H1 (cell line): ENCODE results near the gene SRSF9. TPM values are rescaled to one million over a fixed set of nuclear protein-coding genes. Genes with fewer than 3 reads are reported as not detected.

ENCODE experiments used
- CTCF ChIA-PET: fragments of 300-600 bp; sonication (Branson Sonifier 250); formaldehyde crosslinking; loops from one replicate; lab custom pipeline; 2021; ENCODE audit not compliant: partially characterized antibody; lab: Charles Lee
- POLR2A ChIA-PET: fragments of 300-600 bp; sonication (Branson Sonifier 250); formaldehyde crosslinking; loops from one replicate; lab custom pipeline; 2021; ENCODE audit warnings: inconsistent platforms; ENCODE audit not compliant: partially characterized antibody; lab: Charles Lee
- DNase-seq, 2 experiments: peaks; one replicate each; pipeline versions ENCODE4 v3.0.0 to v3.0.0-alpha.2; 2010 to 2022; ENCODE audit warnings: low spot score in 2 of 2, low read depth in 1 of 2, mixed read lengths in 1 of 2
- FAIRE-seq: peaks from 2 replicates; lab custom pipeline; 2011; peaks lifted over from hg19 to GRCh38; lab: Jason Lieb, UNC
- H2AFZ ChIP-seq: 2 replicates; pipeline ENCODE4 v1.8.1; 2012; ENCODE audit warnings: low read length, inconsistent platforms
- H2AK5ac ChIP-seq: 2 replicates; pipeline ENCODE4 v1.6.1; 2013; ENCODE audit warnings: low read depth, low read length
- H2BK120ac ChIP-seq: replicated peaks from 2 replicates; pipeline ENCODE3; 2013; ENCODE audit warnings: low read depth, low read length, inconsistent platforms
- H2BK12ac ChIP-seq: 2 replicates; pipeline ENCODE4 v1.6.1; 2013; ENCODE audit warnings: low read depth, low read length
- H2BK15ac ChIP-seq: 2 replicates; pipeline ENCODE4 v1.6.1; 2013; ENCODE audit warnings: low read length
- H2BK20ac ChIP-seq: 2 replicates; pipeline ENCODE4 v1.6.1; 2013; ENCODE audit warnings: low read length
- H2BK5ac ChIP-seq: 2 replicates; pipeline ENCODE4 v1.6.1; 2013; ENCODE audit warnings: low read depth, low read length
- H3K14ac ChIP-seq: 2 replicates; pipeline ENCODE4 v1.6.1; 2013; ENCODE audit warnings: inconsistent platforms; ENCODE audit not compliant: insufficient read length
- H3K18ac ChIP-seq: 2 replicates; pipeline ENCODE4 v1.6.1; 2013; ENCODE audit warnings: low read length; ENCODE audit errors: extremely low read depth
- H3K23ac ChIP-seq: 2 replicates; pipeline ENCODE4 v1.6.1; 2013; ENCODE audit warnings: inconsistent platforms; ENCODE audit not compliant: insufficient read length
- H3K23me2 ChIP-seq: 2 replicates; pipeline ENCODE4 v1.6.1; 2013; ENCODE audit warnings: low read depth, low read length
- H3K27ac ChIP-seq: 2 replicates; pipeline ENCODE4 v1.6.1; 2011; ENCODE audit warnings: low read depth, low read length, inconsistent platforms
- H3K27me3 ChIP-seq, 4 experiments: replicated peaks in 1 of 4; 1 replicate in 1 of 4; 2 replicates in 3 of 4; pipeline versions ENCODE4 v1.6.1 to v1.8.1; 2011 to 2013; ENCODE audit warnings: low read length in 3 of 4, mild to moderate bottlenecking in 3 of 4, inconsistent platforms in 2 of 4, mixed read lengths in 2 of 4, moderate library complexity in 1 of 4; ENCODE audit not compliant: control insufficient read depth in 3 of 4, insufficient read depth in 3 of 4; ENCODE audit errors: extremely low read depth in 1 of 4
- H3K36me3 ChIP-seq, 4 experiments: 2 replicates each; pipeline versions ENCODE4 v1.6.1 to v1.8.1; 2011 to 2013; ENCODE audit warnings: mild to moderate bottlenecking in 4 of 4, low read length in 3 of 4, moderate library complexity in 2 of 4, control low read depth in 1 of 4, inconsistent platforms in 1 of 4; ENCODE audit not compliant: insufficient read depth in 4 of 4, control insufficient read depth in 2 of 4
- H3K4ac ChIP-seq: replicated peaks from 2 replicates; pipeline ENCODE3; 2013; ENCODE audit warnings: low read length, low read depth, mixed read lengths, inconsistent platforms; ENCODE audit not compliant: insufficient read length
- H3K4me1 ChIP-seq, 4 experiments: replicated peaks in 1 of 4; 1 replicate in 1 of 4; 2 replicates in 3 of 4; pipeline versions ENCODE4 v1.6.1 to v1.8.1; 2011 to 2013; ENCODE audit warnings: low read length in 3 of 4, inconsistent platforms in 2 of 4, mixed read lengths in 1 of 4; ENCODE audit not compliant: insufficient read depth in 4 of 4, control insufficient read depth in 3 of 4
- H3K4me2 ChIP-seq, 2 experiments: 2 replicates each; pipeline versions ENCODE4 v1.6.1 to v1.8.1; 2011 to 2013; ENCODE audit warnings: low read depth in 2 of 2, low read length in 2 of 2, control low read depth in 1 of 2, inconsistent platforms in 1 of 2, mild to moderate bottlenecking in 1 of 2; ENCODE audit not compliant: insufficient read depth in 1 of 2
- H3K4me3 ChIP-seq, 4 experiments: fragments of 200-600, 300-600 bp in 1 of 4; sonication (generic), shearing (Covaris generic), sonication (Bioruptor Twin) in 1 of 4; 2 replicates each; pipeline versions ENCODE4 v1.5.1 to v1.8.1; 2011 to 2016; ENCODE audit warnings: low read length in 4 of 4, low read depth in 3 of 4, control low read depth in 2 of 4, inconsistent platforms in 2 of 4, mild to moderate bottlenecking in 2 of 4, mixed read lengths in 1 of 4, moderate library complexity in 1 of 4; ENCODE audit not compliant: insufficient read depth in 2 of 4; ENCODE audit errors: extremely low read depth in 1 of 4
- H3K56ac ChIP-seq: replicated peaks from 2 replicates; pipeline ENCODE3; 2013; ENCODE audit warnings: low read depth, mild to moderate bottlenecking, mixed read lengths, low read length, inconsistent platforms; ENCODE audit not compliant: insufficient read length
- H3K79me1 ChIP-seq: 2 replicates; pipeline ENCODE4 v1.6.1; 2013; ENCODE audit warnings: low read depth, low read length, control low read depth
- H3K79me2 ChIP-seq, 2 experiments: 2 replicates each; pipeline versions ENCODE4 v1.6.1 to v1.8.1; 2012 to 2013; ENCODE audit warnings: low read length in 2 of 2, mild to moderate bottlenecking in 2 of 2, inconsistent platforms in 1 of 2; ENCODE audit not compliant: insufficient read depth in 2 of 2, control insufficient read depth in 1 of 2
- H3K9ac ChIP-seq, 4 experiments: replicated peaks in 1 of 4; 1 replicate in 1 of 4; 2 replicates in 3 of 4; pipeline versions ENCODE4 v1.6.1 to v1.8.1; 2011 to 2013; ENCODE audit warnings: low read depth in 3 of 4, low read length in 3 of 4, control low read depth in 2 of 4, mild to moderate bottlenecking in 2 of 4, moderate library complexity in 2 of 4, inconsistent platforms in 1 of 4; ENCODE audit errors: extremely low read depth in 1 of 4
- H3K9me3 ChIP-seq, 2 experiments: 2 replicates each; pipeline versions ENCODE4 v1.6.1 to v1.8.1; 2012 to 2013; ENCODE audit warnings: mild to moderate bottlenecking in 2 of 2, moderate library complexity in 2 of 2, control low read depth in 1 of 2, inconsistent platforms in 1 of 2, low read depth in 1 of 2, low read length in 1 of 2, mixed read lengths in 1 of 2; ENCODE audit not compliant: insufficient read depth in 2 of 2
- H4K20me1 ChIP-seq, 2 experiments: replicated peaks in 1 of 2; 2 replicates each; pipeline versions ENCODE3 to v1.8.1; 2011 to 2013; ENCODE audit warnings: inconsistent platforms in 2 of 2, low read length in 2 of 2, mild to moderate bottlenecking in 1 of 2; ENCODE audit not compliant: insufficient read depth in 2 of 2, control insufficient read depth in 1 of 2
- H4K5ac ChIP-seq: 2 replicates; pipeline ENCODE4 v1.6.1; 2013; ENCODE audit warnings: low read length, low read depth, mixed read lengths, inconsistent platforms; ENCODE audit not compliant: insufficient read length
- H4K8ac ChIP-seq: 2 replicates; pipeline ENCODE4 v1.8.0; 2013; ENCODE audit warnings: mild to moderate bottlenecking, moderate library complexity, low read length, inconsistent platforms; ENCODE audit not compliant: insufficient read depth; ENCODE audit errors: extremely low read depth
- H4K91ac ChIP-seq: replicated peaks from 2 replicates; pipeline ENCODE3; 2013; ENCODE audit warnings: low read length, mixed read lengths, inconsistent platforms; ENCODE audit not compliant: insufficient read length
- CEBPB ChIP-seq: IDR thresholded peaks from 2 replicates; pipeline ENCODE4 v1.6.1; 2012; ENCODE audit warnings: low read depth, low read length
- CHD1 ChIP-seq: IDR thresholded peaks from 2 replicates; pipeline ENCODE4 v1.6.1; 2012; ENCODE audit warnings: low read depth, low read length, improper control_type of control experiment
- CREB1 ChIP-seq: IDR thresholded peaks from 2 replicates; pipeline ENCODE4 v1.6.1; 2012; ENCODE audit warnings: inconsistent platforms
- EP300 ChIP-seq, 2 experiments: IDR thresholded peaks; 1 replicate in 1 of 2; 2 replicates in 1 of 2; pipeline ENCODE4 v1.6.1; 2011 to 2012; ENCODE audit warnings: low read depth in 2 of 2, low read length in 2 of 2, mild to moderate bottlenecking in 2 of 2, borderline replicate concordance in 1 of 2, inconsistent platforms in 1 of 2, moderate library complexity in 1 of 2
- FOSL1 ChIP-seq: IDR thresholded peaks from 2 replicates; pipeline ENCODE4 v1.6.1; 2011; ENCODE audit warnings: mild to moderate bottlenecking, low read depth, low read length, moderate library complexity; ENCODE audit not compliant: insufficient read depth
- GTF2F1 ChIP-seq: IDR thresholded peaks from 2 replicates; pipeline ENCODE4 v1.6.1; 2012; ENCODE audit warnings: low read depth, low read length, improper control_type of control experiment, borderline replicate concordance
- KDM5A ChIP-seq: fragments of 200-600 bp; IDR thresholded peaks from 2 replicates; pipeline ENCODE4 v1.7.1; 2012; ENCODE audit warnings: mild to moderate bottlenecking, low read length, inconsistent platforms, mixed read lengths
- PHF8 ChIP-seq: fragments of 200-600 bp; sonication (generic); conservative IDR thresholded peaks from 2 replicates; pipeline ENCODE4 v1.7.1; 2012; ENCODE audit warnings: low read depth, mild to moderate bottlenecking, inconsistent platforms, low read length, moderate library complexity
- POLR2A ChIP-seq, 2 experiments: IDR thresholded peaks; 1 replicate in 1 of 2; 2 replicates in 1 of 2; pipeline ENCODE4 v1.6.1; 2011; ENCODE audit warnings: low read depth in 2 of 2, low read length in 2 of 2, mild to moderate bottlenecking in 2 of 2; ENCODE audit errors: control extremely low read depth in 1 of 2
- POLR2AphosphoS5 ChIP-seq: IDR thresholded peaks from 2 replicates; pipeline ENCODE4 v1.6.1; 2011; ENCODE audit warnings: low read depth, low read length
- SIX5 ChIP-seq: IDR thresholded peaks from 2 replicates; pipeline ENCODE4 v1.6.1; 2011; ENCODE audit warnings: mild to moderate bottlenecking, low read depth, low read length
- TAF1 ChIP-seq: IDR thresholded peaks from 2 replicates; pipeline ENCODE4 v1.6.1; 2011; ENCODE audit warnings: mild to moderate bottlenecking, low read depth, low read length
- ZNF274 ChIP-seq: IDR thresholded peaks from 2 replicates; pipeline ENCODE4 v1.7.0; 2012; ENCODE audit warnings: low read length, borderline replicate concordance; ENCODE audit errors: extremely low read depth
- WGBS, 2 experiments: shearing (Covaris generic) in 1 of 2; methylation state at CpG; one replicate each; pipeline versions ENCODE4 v1.1.6 to v1.1.7; 2013 to 2015; ENCODE audit warnings: low lambda C conversion rate in 2 of 2, mixed read lengths in 2 of 2, inconsistent platforms in 1 of 2, low coverage in 1 of 2, missing lambda C conversion rate in 1 of 2; ENCODE audit not compliant: insufficient replicate concordance in 2 of 2, insufficient coverage in 1 of 2, insufficient read length in 1 of 2; ENCODE audit errors: extremely low coverage in 1 of 2, missing lambda C conversion rate in 1 of 2; 5-methylcytosine and 5-hydroxymethylcytosine counted together
- polyA plus RNA-seq, 7 experiments: library from polyadenylated mRNA; depleted of rRNA in 3 of 7; stranded (reverse) in 5 of 7; unstranded in 2 of 7; fragments of >200 nt in 5 of 7; fragments of 200-250 nt in 2 of 7; gene quantifications; 1 replicate in 5 of 7; 2 replicates in 1 of 7; 4 replicates in 1 of 7; pipeline versions ENCODE4 v1.2.1 to v1.2.3, GENCODE V29; 2011 to 2013; ENCODE audit warnings: missing spikeins in 2 of 7, mixed read lengths in 2 of 7
- total RNA-seq: library from RNA; stranded (reverse); fragmentation: NEBNext Ultra II Directional; extraction: Animal tissue kit (Norgen Biotek cat#: 25700); gene quantifications from 2 replicates; pipeline ENCODE4 v1.2.1, GENCODE V29; 2021
- TF ChIP-seq, protein P1 (sequence below): IDR thresholded peaks from 2 replicates; pipeline ENCODE4 v1.6.1; 2012; ENCODE audit warnings: inconsistent platforms

SRSF9 gene
- total and polyA plus RNA-seq, 2 of the 8 experiments (the other 6 are each of a cell fraction or from before 2014, with no cell fraction given) = 172 to 304 TPM

GRCh38 chr12:120498870-120499515, 29.4 kb upstream of the SRSF9 start:
- 86% methylated on average over 3 of the region's 3 CpGs; no CpG with 5 or more reads in 1 of the 2 experiments for WGBS, 2 experiments
- H2BK120ac ChIP-seq = no peak overlapping the region
- no peak overlapping the region for H3K4ac ChIP-seq
- DNase-seq (no peak), FAIRE-seq (no peak)
- no peak overlapping the region for H3K18ac ChIP-seq
- TF ChIP-seq PHF8 (no peak), GTF2F1 (no peak), CHD1 (no peak), POLR2A (IDR thresholded peaks at IDR 0.05; ENCODE audit: control extremely low read depth in 1 of 2, low read depth in 2 of 2, low read length in 2 of 2) (no peak), KDM5A (no peak), FOSL1 (no peak), POLR2AphosphoS5 (no peak), SIX5 (no peak), ZNF274 (no peak), EP300 (IDR thresholded peaks at IDR 0.05; ENCODE audit: borderline replicate concordance in 1 of 2, low read depth in 2 of 2, low read length in 2 of 2) (no peak), TAF1 (no peak), CEBPB (no peak), CREB1 (no peak)
- TF ChIP-seq, protein P1, sequence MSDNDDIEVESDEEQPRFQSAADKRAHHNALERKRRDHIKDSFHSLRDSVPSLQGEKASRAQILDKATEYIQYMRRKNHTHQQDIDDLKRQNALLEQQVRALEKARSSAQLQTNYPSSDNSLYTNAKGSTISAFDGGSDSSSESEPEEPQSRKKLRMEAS = no peak
- H4K8ac ChIP-seq = no peak overlapping the region
- H4K5ac ChIP-seq = no peak overlapping the region
- no peak overlapping the region for H3K4me3 ChIP-seq
- peaks cover 10% of the 10 kb centered on the region for H3K23me2 ChIP-seq
- no peak overlapping the region for H2BK5ac ChIP-seq
- no peak overlapping the region for H2BK20ac ChIP-seq
- 0 out of 2 replicates have a peak, but pooled peaks cover 3% of the 10 kb centered on the region for H3K79me1 ChIP-seq
- H2BK15ac ChIP-seq = no peak overlapping the region
- H2AFZ ChIP-seq = no peak overlapping the region
- H3K79me2 ChIP-seq = peaks cover 16 to 20% of the 10 kb centered on the region in 2 experiments
- H4K20me1 ChIP-seq = peaks cover 12 to 13% of the 10 kb centered on the region in 2 experiments
- no peaks in the 10 kb centered on the region for H3K27me3 ChIP-seq
- ChIA-PET POLR2A (interaction anchor here (0.6 to 10.1 kb wide), 10 partner anchors 9 to 1156 kb away, joined by 3 to 119 read pairs (median 4); partner anchors contain the start of genes COQ5, GATC, RNF10 and SRSF9), CTCF (interaction anchor here (0.7 to 1.8 kb wide), 6 partner anchors 8 to 83 kb away, joined by 3 to 6 read pairs (median 4); partner anchors contain the start of gene POP5)
- no peaks in the 10 kb centered on the region for H3K9me3 ChIP-seq
- no peak overlapping the region for H3K56ac ChIP-seq
- H3K14ac ChIP-seq = no peak overlapping the region
- H3K36me3 ChIP-seq = peaks cover 4 to 28% (median 17%) of the 10 kb centered on the region in 4 experiments; a peak in 7 of 8 replicates
- no peak overlapping the region for H3K4me2 ChIP-seq
- H3K9ac ChIP-seq = no peak overlapping the region
- no peak overlapping the region for H2AK5ac ChIP-seq
- H2BK12ac ChIP-seq = no peak overlapping the region
- H4K91ac ChIP-seq = no peak overlapping the region
- H3K23ac ChIP-seq = no peak overlapping the region
- peaks cover 0 to 6% (median 1%) of the 10 kb centered on the region in 4 experiments; a peak in 3 of 7 replicates for H3K4me1 ChIP-seq
- H3K27ac ChIP-seq = no peak overlapping the region
